ENCODE results near the gene C1orf216. TPM values are rescaled to one million over a fixed set of nuclear protein-coding genes. Genes with fewer than 3 reads are reported as not detected.
"Not testable (repeated sequence)": the region's sequence is repeated elsewhere in the genome, so short reads cannot be mapped to it uniquely, and the experiment has no call there.

C1orf216 gene
- total RNA-seq, 1 experiment from 2014 or later: 26.1 TPM

DNA sequence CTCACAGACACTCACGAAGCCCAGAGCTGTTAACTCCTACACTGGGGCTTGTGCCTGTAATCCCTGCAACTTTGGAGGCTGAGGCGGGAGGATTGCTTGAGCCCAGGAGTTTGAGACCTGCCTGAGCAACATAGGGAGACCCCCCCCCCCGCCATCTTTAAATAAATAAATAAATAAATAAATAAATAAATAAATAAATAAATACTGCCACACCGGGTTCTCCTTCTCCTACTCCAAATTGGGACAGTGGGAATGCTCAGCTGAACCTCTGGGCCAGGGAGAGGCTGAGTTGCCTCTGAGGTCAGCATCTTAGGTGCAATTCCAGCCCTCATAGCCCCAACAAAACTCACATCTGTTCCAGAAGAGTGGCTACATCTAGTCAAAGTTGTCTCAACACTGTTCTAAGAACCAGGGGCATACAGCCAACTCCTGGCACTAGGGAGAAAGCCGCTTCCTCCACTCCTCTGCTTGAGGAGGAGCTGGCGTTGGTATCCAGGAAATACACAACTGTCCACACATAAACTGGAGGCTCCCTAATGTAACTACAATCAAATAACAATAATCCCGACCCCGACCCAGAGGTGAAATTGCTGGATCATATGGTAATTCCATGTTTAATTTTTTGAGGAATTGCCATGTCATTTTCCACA, 27.0 kb downstream of the C1orf216 start:
- BruUV-seq (replicated peaks): no TSS peak
- Histone ChIP-seq H3K4me1 (ENCODE audit: insufficient read depth, low read length, poor library complexity, severe bottlenecking) (peaks cover 16% of the 10 kb centered on the region), H3K27me3 (replicated peaks; ENCODE audit: insufficient read depth, low read depth, low read length, poor library complexity) (no peaks in the 10 kb centered on the region), H3K9me3 (ENCODE audit: low read depth, low read length, poor library complexity, severe bottlenecking) (no peaks in the 10 kb centered on the region), H3K27ac (ENCODE audit: low read depth, low read length, poor library complexity, severe bottlenecking) (no peak overlapping the region), H3K36me3 (ENCODE audit: insufficient read depth, low read length, poor library complexity, severe bottlenecking) (no peaks in the 10 kb centered on the region), H3K4me3 (ENCODE audit: low read depth, low read length, poor library complexity, severe bottlenecking) (no peak overlapping the region)
- DNase-seq (ENCODE audit: low spot score): no peak
- ChIA-PET POLR2A (ENCODE audit: low non-redundant PET) (no interaction called here), CTCF (interaction anchor here (1.9 kb wide), 1 partner anchor 24 kb away, joined by 7 read pairs; no protein-coding TSS in a partner anchor)
- TF ChIP-seq, protein P1, sequence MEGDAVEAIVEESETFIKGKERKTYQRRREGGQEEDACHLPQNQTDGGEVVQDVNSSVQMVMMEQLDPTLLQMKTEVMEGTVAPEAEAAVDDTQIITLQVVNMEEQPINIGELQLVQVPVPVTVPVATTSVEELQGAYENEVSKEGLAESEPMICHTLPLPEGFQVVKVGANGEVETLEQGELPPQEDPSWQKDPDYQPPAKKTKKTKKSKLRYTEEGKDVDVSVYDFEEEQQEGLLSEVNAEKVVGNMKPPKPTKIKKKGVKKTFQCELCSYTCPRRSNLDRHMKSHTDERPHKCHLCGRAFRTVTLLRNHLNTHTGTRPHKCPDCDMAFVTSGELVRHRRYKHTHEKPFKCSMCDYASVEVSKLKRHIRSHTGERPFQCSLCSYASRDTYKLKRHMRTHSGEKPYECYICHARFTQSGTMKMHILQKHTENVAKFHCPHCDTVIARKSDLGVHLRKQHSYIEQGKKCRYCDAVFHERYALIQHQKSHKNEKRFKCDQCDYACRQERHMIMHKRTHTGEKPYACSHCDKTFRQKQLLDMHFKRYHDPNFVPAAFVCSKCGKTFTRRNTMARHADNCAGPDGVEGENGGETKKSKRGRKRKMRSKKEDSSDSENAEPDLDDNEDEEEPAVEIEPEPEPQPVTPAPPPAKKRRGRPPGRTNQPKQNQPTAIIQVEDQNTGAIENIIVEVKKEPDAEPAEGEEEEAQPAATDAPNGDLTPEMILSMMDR (conservative IDR thresholded peaks at IDR 0.05; ENCODE audit: low read depth, low read length): no peak
- TF ChIP-seq EZH2 (IDR thresholded peaks at IDR 0.05; ENCODE audit: borderline replicate concordance, low read depth, low read length, poor library complexity, severe bottlenecking): no peak
- intact Hi-C loops (cut with micrococcal nuclease; ENCODE audit: unreplicated experiment): no loop called here

DNA sequence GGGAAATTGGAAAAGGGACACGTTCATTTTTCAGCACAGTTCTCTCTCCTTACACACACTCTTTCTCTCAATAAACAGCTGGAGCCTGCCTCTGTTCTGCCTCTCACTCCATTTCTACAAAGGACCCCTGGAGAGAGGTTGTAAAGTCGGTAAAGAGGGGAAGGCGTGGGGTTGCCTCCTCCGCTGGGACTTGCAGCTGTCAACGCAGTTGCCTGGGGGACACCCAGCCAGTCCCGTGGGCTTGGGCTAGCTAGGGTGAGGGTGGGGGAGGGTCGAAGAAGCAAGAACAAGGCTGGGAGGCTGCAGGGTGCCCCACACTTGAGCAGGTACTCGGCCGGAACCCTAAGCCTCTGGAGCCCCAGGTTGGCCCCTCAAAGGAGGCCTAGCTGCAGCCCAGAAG, 27.6 kb downstream of the C1orf216 start:
- TF ChIP-seq, protein P1 (conservative IDR thresholded peaks at IDR 0.05; ENCODE audit: low read depth, low read length): no peak
- intact Hi-C loops (cut with micrococcal nuclease; ENCODE audit: unreplicated experiment): no loop called here
- BruUV-seq (replicated peaks): no TSS peak
- CTCF ChIA-PET: interaction anchor here (1.9 kb wide), 1 partner anchor 25 kb away, joined by 7 read pairs; no protein-coding TSS in a partner anchor
- POLR2A ChIA-PET (ENCODE audit: low non-redundant PET): no interaction called here
- peak; percentile 92 for DNase-seq (ENCODE audit: low spot score)
- H3K27me3 ChIP-seq (replicated peaks; ENCODE audit: insufficient read depth, low read depth, low read length, poor library complexity): no peaks in the 10 kb centered on the region
- H3K36me3 ChIP-seq (ENCODE audit: insufficient read depth, low read length, poor library complexity, severe bottlenecking): no peaks in the 10 kb centered on the region
- no peak overlapping the region for H3K27ac ChIP-seq (ENCODE audit: low read depth, low read length, poor library complexity, severe bottlenecking)
- no peaks in the 10 kb centered on the region for H3K9me3 ChIP-seq (ENCODE audit: low read depth, low read length, poor library complexity, severe bottlenecking)
- H3K4me1 ChIP-seq (ENCODE audit: insufficient read depth, low read length, poor library complexity, severe bottlenecking): peaks cover 16% of the 10 kb centered on the region
- H3K4me3 ChIP-seq (ENCODE audit: low read depth, low read length, poor library complexity, severe bottlenecking): no peak overlapping the region

- H3K36me3 ChIP-seq (ENCODE audit: insufficient read depth, low read length, poor library complexity, severe bottlenecking); H3K27ac ChIP-seq (ENCODE audit: low read depth, low read length, poor library complexity, severe bottlenecking); CTCF ChIA-PET; intact Hi-C loops (cut with micrococcal nuclease; ENCODE audit: unreplicated experiment); H3K9me3 ChIP-seq (ENCODE audit: low read depth, low read length, poor library complexity, severe bottlenecking); DNase-seq (ENCODE audit: low spot score); POLR2A ChIA-PET (ENCODE audit: low non-redundant PET); H3K27me3 ChIP-seq (replicated peaks; ENCODE audit: insufficient read depth, low read depth, low read length, poor library complexity); H3K4me3 ChIP-seq (ENCODE audit: low read depth, low read length, poor library complexity, severe bottlenecking); BruUV-seq (replicated peaks): not testable (repeated sequence)
- H3K4me1 ChIP-seq (ENCODE audit: insufficient read depth, low read length, poor library complexity, severe bottlenecking): peaks cover 16% of the 10 kb centered on the region
These were observed 28.6 kb downstream of the C1orf216 start for GRCh38 chr1:35690103-35690502.

- no peak for TF ChIP-seq EZH2 (IDR thresholded peaks at IDR 0.05; ENCODE audit: borderline replicate concordance, low read depth, low read length, poor library complexity, severe bottlenecking)
- TF ChIP-seq, protein P1 (conservative IDR thresholded peaks at IDR 0.05; ENCODE audit: low read depth, low read length): no peak
- no peak overlapping the region for H3K27ac ChIP-seq (ENCODE audit: low read depth, low read length, poor library complexity, severe bottlenecking)
- DNase-seq (ENCODE audit: low spot score): no peak
- no peaks in the 10 kb centered on the region for H3K9me3 ChIP-seq (ENCODE audit: low read depth, low read length, poor library complexity, severe bottlenecking)
- intact Hi-C loops (cut with micrococcal nuclease; ENCODE audit: unreplicated experiment): no loop called here
- H3K4me1 ChIP-seq (ENCODE audit: insufficient read depth, low read length, poor library complexity, severe bottlenecking): peaks cover 16% of the 10 kb centered on the region
- no TSS peak for BruUV-seq (replicated peaks)
- H3K36me3 ChIP-seq (ENCODE audit: insufficient read depth, low read length, poor library complexity, severe bottlenecking): no peaks in the 10 kb centered on the region
- H3K4me3 ChIP-seq (ENCODE audit: low read depth, low read length, poor library complexity, severe bottlenecking): no peak overlapping the region
- H3K27me3 ChIP-seq (replicated peaks; ENCODE audit: insufficient read depth, low read depth, low read length, poor library complexity): no peaks in the 10 kb centered on the region
- ChIA-PET CTCF (no interaction called here), POLR2A (ENCODE audit: low non-redundant PET) (no interaction called here)
These were observed 30.5 kb downstream of the C1orf216 start for GRCh38 chr1:35688161-35688560.

All from A673 (cell line).